IPS-15b (cell line): ENCODE data around the gene RAD51B.

Experiments used
- H3K27me3 ChIP-seq: one replicate; pipeline ENCODE4 v1.6.1; 2013; ENCODE audit warnings: low read length; ENCODE audit not compliant: control insufficient read depth, insufficient read depth
- H3K36me3 ChIP-seq: one replicate; pipeline ENCODE4 v1.6.1; 2013; ENCODE audit warnings: low read length; ENCODE audit not compliant: control insufficient read depth, insufficient read depth
- H3K4me1 ChIP-seq: one replicate; pipeline ENCODE4 v1.6.1; 2013; ENCODE audit warnings: mild to moderate bottlenecking, low read length; ENCODE audit not compliant: control insufficient read depth, insufficient read depth
- H3K4me3 ChIP-seq: one replicate; pipeline ENCODE4 v1.5.1; 2013; ENCODE audit warnings: low read depth, low read length
- H3K9ac ChIP-seq: one replicate; pipeline ENCODE4 v1.6.1; 2013; ENCODE audit warnings: low read depth, mild to moderate bottlenecking, low read length
- H3K9me3 ChIP-seq: one replicate; pipeline ENCODE4 v1.6.1; 2013; ENCODE audit warnings: mild to moderate bottlenecking, low read length; ENCODE audit not compliant: control insufficient read depth, insufficient read depth

The RAD51B gene

DNA sequence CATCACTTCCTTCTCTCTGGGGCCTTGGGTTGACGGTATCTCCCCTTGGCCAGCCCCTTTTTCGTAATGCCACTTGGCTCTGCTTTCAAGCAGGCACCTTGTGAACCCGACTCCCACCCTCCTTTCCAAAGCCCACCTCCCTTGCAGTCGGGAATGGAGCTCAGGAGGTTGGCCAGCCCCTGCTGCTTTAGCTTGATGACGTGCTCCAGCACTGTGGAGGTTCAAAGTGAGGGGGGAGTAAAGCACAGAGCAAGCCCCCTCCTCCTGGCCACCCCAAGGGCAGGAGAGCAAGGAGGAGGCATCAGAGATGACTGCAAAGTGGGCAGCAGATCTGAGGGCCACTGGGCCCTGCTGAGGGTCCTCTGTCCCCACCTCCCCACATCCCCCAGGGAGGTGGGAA lies 869.9 kb downstream of the RAD51B start:
- Histone ChIP-seq H3K9ac (no peak overlapping the region), H3K4me3 (no peak overlapping the region), H3K27me3 (no peaks in the 10 kb centered on the region), H3K36me3 (no peaks in the 10 kb centered on the region), H3K9me3 (no peaks in the 10 kb centered on the region), H3K4me1 (peaks cover 13% of the 10 kb centered on the region)

DNA sequence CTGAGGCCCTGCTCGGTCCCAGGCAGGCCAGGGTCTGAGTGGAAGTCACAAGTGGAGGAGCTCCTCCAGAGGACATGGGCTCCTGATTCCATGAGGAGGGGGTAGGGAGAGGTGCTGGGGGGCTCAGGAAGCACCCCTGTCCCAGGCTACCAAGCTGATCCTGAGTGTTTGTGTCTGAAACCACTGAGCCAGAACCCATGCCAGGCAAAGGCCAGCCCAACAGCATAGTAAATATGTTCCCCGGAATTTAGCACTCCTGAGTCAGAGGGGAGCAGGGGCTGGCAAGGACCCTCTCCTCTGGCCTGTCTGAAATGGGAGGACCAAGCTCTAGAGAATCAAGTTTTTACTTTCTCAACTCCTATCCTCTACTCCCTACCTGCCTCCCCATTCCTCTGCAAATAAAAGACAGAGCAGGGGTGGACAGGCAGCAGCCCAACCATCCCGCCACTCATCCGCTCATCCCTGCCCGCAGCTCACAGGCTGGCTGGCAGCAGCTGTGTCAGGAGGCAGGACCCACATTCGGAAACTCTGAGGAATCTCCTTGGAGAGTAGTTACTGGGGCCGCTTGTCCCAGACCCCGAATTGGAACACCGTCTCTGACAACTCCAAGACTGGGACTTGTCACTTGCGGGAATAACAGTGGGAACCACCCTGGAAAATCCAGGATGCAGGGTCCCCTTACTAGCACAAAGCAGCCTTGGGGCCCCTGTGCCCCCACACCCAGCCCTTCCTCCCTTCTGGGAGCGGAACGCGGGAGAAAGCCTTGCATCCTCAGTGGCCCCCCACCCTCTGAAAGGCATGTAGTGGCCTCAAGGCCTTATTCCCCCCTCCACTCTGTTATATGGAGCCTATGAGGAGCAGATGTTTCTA lies 870.7 kb downstream of the RAD51B start:
- Histone ChIP-seq H3K36me3 (no peaks in the 10 kb centered on the region), H3K4me1 (peaks cover 13% of the 10 kb centered on the region), H3K9me3 (no peaks in the 10 kb centered on the region), H3K4me3 (no peak overlapping the region), H3K9ac (no peak overlapping the region), H3K27me3 (no peaks in the 10 kb centered on the region)

DNA sequence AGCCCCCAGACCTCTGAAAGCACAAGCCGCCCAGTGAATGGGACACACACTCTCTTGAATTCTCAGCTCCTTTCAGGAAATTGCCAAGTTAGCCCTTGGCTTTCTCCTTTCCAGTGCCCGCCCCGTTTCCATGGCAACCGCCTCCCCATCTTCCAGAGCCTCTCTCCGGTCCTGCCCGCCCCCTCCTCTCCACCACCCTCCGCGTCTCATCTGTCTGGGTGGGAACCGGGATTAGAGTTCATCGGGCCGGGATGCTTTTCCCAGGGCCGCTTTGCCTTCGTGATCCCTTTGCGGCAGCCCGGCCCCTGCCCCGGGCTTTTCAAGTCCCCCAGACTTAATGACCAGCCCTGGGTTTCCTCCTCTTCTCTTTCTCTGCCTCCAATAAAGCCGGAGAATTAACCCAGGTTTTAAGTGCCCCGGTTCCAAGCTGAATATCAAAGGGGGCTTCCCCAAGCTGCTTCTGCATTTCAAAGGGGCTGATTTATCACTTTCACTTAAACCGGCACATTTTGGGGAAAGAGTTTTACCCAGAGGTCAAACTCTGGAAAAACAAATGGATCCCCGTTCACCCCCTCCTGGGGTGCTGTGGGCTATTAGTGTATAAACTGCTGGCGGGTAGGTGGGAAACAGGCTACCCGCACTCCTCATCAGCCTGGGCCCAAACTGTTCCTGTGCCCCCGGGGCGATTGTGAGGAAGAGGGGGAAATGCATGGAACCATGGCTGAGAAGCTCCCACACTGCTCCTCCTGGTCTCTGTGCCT lies 871.6 kb downstream of the RAD51B start:
- H3K9me3 ChIP-seq: no peaks in the 10 kb centered on the region
- no peak overlapping the region for H3K4me3 ChIP-seq
- H3K4me1 ChIP-seq: peaks cover 13% of the 10 kb centered on the region
- no peaks in the 10 kb centered on the region for H3K27me3 ChIP-seq
- H3K9ac ChIP-seq: no peak overlapping the region
- no peaks in the 10 kb centered on the region for H3K36me3 ChIP-seq

DNA sequence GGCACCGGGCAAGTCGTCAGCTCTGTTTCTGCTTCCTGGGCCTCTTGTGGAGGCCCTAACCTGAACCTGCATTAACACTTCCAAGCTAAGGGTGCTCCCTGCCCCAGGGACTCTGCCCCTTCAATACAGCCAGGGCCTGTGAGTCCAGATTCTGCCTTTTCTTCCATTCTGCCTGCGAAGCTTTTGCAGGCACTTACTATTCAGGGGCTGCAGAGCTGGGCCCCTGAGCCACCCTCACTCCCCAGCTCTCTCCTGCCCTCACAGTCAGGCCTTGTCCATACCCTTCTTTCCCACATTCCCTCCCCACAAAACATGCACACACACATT lies 872.2 kb downstream of the RAD51B start:
- Histone ChIP-seq H3K27me3 (no peaks in the 10 kb centered on the region), H3K4me3 (no peak overlapping the region), H3K36me3 (no peaks in the 10 kb centered on the region), H3K4me1 (peaks cover 13% of the 10 kb centered on the region), H3K9me3 (no peaks in the 10 kb centered on the region), H3K9ac (no peak overlapping the region)

DNA sequence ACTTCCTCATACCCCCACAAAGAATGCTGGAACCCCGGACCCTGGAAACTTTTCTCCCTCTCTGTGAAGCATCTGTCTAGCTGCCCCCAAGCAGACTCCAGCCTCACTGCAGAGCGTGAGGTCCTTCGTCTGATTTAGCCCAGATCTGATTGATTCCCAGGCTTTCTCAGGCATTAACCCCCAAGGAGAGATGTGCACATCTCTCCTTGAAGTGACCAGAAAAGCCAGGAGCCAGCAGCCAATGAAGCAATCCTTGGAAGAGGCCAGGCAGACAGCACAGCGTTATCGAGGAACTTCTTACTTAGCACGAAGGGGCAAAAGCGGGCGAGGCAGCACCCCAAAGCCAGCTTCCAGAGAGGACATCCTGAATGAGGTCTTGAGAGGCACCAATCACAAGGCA lies 872.6 kb downstream of the RAD51B start:
- Histone ChIP-seq H3K9me3 (no peaks in the 10 kb centered on the region), H3K4me3 (no peak overlapping the region), H3K9ac (no peak overlapping the region), H3K4me1 (peaks cover 13% of the 10 kb centered on the region), H3K36me3 (no peaks in the 10 kb centered on the region), H3K27me3 (no peaks in the 10 kb centered on the region)

DNA sequence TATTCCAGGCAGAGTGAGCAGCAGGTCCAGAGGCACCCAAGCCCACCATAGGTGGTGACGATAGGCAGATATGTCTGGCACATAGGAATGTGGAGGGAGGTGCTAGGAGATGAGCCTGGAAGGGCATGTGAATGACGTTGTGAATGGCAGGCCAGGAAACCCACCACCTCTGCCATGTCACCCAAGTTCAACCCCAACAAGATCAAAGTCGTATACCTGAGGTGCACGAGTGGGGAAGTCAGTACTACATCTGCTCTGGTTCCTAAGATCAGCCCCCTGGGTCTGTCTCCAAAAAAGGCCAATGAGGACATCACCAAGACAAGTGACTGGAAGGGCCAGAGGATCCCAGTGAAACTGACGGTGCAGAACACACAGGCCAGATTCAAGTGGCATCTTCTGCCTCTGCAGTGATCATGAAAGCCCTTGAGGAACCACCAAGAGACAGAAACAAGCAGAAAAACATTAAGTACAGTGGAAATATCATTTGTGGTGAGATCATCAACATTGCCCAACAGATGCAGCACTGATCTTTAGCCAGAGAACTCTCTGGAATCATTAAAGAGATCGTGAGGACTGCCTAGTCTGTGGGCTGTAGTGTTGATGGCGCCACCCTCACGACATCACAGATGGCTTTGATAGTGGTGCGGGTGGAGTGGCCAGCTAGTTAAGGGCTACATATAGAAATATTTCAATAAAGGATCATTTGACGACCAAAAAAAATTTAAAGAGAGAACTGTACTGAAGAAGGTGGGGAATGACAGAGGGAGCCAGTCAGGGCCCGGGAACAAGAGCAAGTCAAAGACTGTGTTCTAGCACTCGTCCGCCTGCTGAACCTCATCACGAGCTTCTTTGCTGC lies 873.6 kb downstream of the RAD51B start:
- no peaks in the 10 kb centered on the region for H3K27me3 ChIP-seq
- no peak overlapping the region for H3K4me3 ChIP-seq
- H3K9ac ChIP-seq: no peak overlapping the region
- no peaks in the 10 kb centered on the region for H3K36me3 ChIP-seq
- H3K4me1 ChIP-seq: peaks cover 13% of the 10 kb centered on the region
- no peaks in the 10 kb centered on the region for H3K9me3 ChIP-seq

DNA sequence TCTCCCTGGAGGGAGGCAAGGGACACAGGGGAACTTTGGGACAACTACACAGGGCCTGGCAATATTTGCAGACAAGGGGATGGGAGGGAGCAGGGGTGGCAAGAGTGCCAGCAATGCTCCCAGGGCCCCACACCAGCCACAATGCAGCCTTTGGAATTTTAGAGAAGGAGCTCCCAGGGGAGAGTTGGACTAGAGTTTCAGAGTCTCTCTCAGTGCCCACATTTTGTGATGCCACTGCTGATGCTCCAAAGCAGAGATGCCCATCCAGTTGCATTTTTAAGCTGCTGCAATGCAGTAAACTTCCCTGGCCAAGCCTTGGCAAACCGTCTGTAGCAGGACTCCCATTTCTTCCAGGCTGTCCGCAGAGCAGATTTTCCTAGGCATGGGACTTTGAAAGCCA lies 874.3 kb downstream of the RAD51B start:
- Histone ChIP-seq H3K9me3 (no peaks in the 10 kb centered on the region), H3K36me3 (no peaks in the 10 kb centered on the region), H3K27me3 (no peaks in the 10 kb centered on the region), H3K4me1 (peaks cover 10% of the 10 kb centered on the region), H3K9ac (no peak overlapping the region), H3K4me3 (no peak overlapping the region)

DNA sequence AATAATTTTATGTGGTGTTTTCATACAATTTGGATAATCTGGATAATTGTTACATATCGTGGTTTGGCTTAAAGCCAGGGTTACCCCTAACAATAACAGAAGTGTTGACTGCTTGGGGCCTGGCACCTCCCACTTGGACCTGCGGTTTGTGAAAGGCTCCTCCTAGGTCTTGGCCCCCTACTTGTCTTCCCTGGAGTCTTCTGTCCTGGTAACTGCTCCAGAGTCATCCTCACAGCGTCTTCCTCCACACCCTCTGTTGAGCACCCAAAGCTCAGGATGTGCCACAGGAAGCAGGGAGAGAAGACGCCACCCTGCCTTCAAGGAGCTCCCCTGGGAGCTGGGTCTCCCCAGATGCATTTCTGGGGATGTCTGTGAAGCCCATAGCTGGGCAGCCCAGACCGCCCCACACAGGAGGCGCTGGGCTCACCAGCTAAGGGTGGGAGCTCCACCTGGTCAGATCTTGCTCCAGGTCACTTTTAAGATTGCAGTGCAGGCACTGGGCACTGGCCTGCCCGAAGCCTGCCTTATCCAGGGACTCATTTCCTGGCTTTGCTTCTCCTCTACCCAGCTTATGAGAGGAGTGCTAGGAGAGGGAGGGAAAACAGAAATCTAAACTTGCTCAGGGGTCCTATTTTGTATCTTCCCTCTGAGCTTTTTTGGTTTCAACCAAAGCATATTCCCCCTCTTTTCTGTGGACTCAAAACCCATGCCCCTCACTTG lies 875.1 kb downstream of the RAD51B start:
- Histone ChIP-seq H3K36me3 (no peaks in the 10 kb centered on the region), H3K4me3 (no peak overlapping the region), H3K9me3 (no peaks in the 10 kb centered on the region), H3K27me3 (no peaks in the 10 kb centered on the region), H3K4me1 (peaks cover 7% of the 10 kb centered on the region), H3K9ac (no peak overlapping the region)

DNA sequence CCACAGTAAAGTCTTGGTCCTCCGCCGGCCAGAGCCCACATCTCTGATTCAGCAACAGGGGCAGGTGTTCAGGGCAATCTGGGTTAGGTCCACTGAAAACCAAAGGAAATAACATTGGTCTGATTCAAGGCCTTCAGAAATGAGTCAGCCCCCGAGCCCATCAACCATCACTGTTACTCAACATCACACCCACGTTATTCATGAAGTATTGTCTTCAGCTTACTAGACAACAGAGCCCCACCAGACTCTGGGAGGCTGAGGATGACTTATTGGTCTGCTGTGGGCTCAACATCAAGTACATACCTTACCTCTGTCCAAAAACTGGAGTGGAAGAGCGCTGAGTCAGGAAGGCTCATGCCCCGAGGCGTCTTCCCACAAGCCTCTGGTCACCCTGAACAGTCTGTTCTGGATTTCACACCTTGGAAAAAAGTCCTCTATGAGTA lies 875.8 kb downstream of the RAD51B start:
- no peak overlapping the region for H3K9ac ChIP-seq

DNA sequence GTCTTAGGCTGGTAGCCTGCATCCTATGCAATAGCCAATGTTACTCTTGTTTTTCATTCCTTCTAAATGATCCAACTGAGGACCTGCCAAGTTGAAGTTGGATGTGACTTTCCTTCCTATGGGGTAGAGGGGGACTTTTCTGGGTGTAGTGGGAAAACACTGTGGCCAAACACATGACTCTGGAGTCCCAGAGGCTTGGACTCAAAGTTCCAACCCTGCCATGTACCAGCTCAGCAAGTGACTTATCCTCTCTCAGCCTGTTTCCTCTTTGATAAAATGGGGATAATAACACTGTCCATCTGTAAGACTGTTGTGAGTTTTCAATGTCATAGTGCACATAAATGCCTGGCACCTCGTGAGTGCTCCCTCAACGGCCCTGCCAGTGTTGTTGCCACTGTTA lies 876.3 kb downstream of the RAD51B start:
- H3K9ac ChIP-seq: no peak overlapping the region
- no peaks in the 10 kb centered on the region for H3K27me3 ChIP-seq
- H3K4me3 ChIP-seq: no peak overlapping the region
- no peaks in the 10 kb centered on the region for H3K36me3 ChIP-seq
- H3K9me3 ChIP-seq: no peaks in the 10 kb centered on the region
- H3K4me1 ChIP-seq: peaks cover 7% of the 10 kb centered on the region

More for the DNA sequence above, 875.8 kb downstream of the RAD51B start:
- H3K27me3 ChIP-seq: no peaks in the 10 kb centered on the region
- H3K4me1 ChIP-seq: peaks cover 7% of the 10 kb centered on the region
- no peaks in the 10 kb centered on the region for H3K36me3 ChIP-seq
- no peak overlapping the region for H3K4me3 ChIP-seq
- H3K9me3 ChIP-seq: no peaks in the 10 kb centered on the region

DNA sequence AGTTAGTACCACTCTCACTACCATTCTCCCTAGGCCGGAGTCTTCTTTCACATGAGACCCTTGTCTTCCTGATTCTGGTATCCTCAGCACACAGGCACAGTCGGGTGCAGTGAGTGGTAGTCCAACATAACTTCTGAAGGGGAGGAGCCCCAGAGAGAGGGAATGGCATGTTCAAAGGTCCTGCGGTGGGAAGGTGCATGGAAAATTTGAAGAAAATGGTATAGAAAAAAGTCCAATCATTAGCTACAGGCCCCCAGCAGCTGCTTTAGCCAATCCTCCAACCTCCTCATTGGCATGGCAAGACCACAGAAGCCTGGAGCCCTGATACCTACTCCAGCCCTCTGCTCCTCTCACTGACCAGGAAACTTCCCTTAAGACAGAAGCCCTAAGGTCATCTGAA lies 876.7 kb downstream of the RAD51B start:
- Histone ChIP-seq H3K36me3 (no peaks in the 10 kb centered on the region), H3K4me3 (no peak overlapping the region), H3K27me3 (no peaks in the 10 kb centered on the region), H3K9ac (no peak overlapping the region), H3K9me3 (no peaks in the 10 kb centered on the region), H3K4me1 (peaks cover 5% of the 10 kb centered on the region)
